ENCODE results near the gene OR10P1.

The OR10P1 gene

DNA sequence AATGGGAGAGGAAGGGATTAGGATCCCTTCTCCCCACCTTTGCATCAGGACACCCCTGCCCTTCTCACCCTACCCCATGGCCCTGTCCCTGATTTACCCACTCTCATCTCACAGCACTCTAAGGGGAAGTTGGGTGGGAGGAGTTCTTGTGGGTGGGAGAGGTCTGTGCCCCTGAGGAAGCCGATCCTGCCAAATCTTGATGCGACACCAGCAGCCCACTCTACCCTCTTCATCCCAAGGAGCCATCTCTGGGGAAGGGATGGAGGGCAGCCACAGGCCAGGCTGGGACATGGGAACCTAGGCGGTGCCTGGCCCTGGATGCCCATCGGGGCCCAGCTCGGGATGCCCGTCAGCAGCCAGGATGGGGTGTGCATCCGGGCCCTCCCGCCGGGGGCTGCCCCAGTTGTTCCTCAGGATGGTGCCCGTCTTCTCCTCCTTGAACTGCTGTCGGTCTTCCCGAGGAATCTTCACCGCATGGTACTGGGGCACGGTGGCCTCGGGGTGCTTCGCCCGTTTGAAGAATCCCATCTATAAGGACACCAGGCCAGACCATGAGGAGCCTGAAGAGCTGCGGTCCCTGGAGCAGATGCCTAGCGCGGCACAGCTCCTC, 48.2 kb downstream of the OR10P1 start:
- DNase-seq (ENCODE audit: low read depth, low spot score) = no peak

DNA sequence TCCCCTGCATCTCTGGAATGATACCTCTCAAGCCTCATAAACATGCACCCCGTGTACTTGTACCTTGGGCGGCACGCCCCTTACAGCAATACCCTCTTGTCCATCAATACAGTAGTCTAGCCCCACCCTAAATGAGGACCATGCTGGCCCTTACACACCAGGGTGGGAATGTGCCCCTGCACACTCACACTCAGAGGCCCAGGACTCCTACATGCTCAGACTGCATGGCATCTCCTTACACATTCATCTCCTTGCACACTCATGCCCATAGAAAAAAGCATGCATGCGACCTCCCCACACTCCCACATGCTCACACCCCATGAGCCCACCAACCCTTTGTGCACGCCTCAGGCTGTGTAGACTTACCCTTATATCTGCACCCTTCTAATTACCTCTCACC, 49.0 kb downstream of the OR10P1 start:
- no peak for DNase-seq (ENCODE audit: low read depth, low spot score)

DNA sequence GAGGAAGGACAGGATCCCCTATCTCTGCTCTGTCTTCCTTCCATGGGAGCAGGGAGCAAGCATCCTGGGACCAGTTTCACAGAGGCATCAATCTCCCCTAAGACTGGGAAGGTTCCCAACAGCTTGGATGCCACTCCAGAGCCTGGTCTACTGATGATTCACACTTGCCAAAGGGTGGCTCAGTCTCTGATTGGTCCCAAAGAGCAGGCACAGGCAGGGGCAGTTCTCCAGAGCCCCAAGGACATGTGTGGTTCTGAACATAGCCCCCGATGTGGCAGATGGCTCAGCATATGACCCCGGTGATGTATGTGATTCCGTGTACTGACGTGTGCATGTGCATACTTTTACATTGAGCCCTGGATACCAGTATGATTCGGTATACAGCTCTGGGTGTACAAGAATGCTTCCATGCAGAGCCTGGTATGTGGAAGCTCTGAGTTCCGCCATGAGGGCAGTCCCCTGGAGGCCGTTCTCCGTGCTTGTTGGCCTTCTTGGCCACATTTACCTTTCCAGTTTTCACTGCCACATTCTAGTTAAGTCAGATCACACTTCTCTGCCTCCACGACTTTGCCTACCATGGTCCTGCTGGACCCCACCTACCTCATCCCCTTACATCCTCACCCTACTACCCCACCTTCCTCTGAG, 49.8 kb downstream of the OR10P1 start:
- no peak for DNase-seq (ENCODE audit: low read depth, low spot score)

Measured in brain pericyte (primary cell).